HL-60 (cell line): ENCODE data around the gene CAND1.
"Not testable (repeated sequence)": the region's sequence is repeated elsewhere in the genome, so short reads cannot be mapped to it uniquely, and the experiment has no call there.

Experiments
- DNase-seq, 2 experiments: peaks; one replicate each; pipeline ENCODE4 v3.0.0-alpha.2; 2010 to 2020; ENCODE audit warnings: low read depth in 1 of 2, low spot score in 1 of 2
- H3K27ac ChIP-seq: fragments of 250-450 bp; sonication (Bioruptor Pico); replicated peaks from 2 replicates; pipeline ENCODE4 v1.5.1; 2020; ENCODE audit warnings: mild to moderate bottlenecking, moderate library complexity
- H3K27me3 ChIP-seq: fragments of 250-450 bp; sonication (Bioruptor Pico); 2 replicates; pipeline ENCODE4 v1.5.1; 2021; ENCODE audit warnings: mild to moderate bottlenecking, moderate library complexity; ENCODE audit not compliant: insufficient read depth, poor library complexity, severe bottlenecking
- H3K4me3 ChIP-seq: replicated peaks from 2 replicates; pipeline ENCODE4 v1.5.1; 2011; ENCODE audit warnings: mild to moderate bottlenecking, control low read depth, low read length; ENCODE audit not compliant: insufficient read depth
- GABPA ChIP-seq: IDR thresholded peaks from 2 replicates; pipeline ENCODE4 v1.6.1; 2012; ENCODE audit warnings: low read depth
- POLR2AphosphoS5 ChIP-seq: IDR thresholded peaks from 2 replicates; pipeline ENCODE4 v1.6.1; 2012; ENCODE audit warnings: low read depth
- REST ChIP-seq: IDR thresholded peaks from 2 replicates; pipeline ENCODE4 v1.6.1; 2012; ENCODE audit warnings: low read depth; ENCODE audit not compliant: insufficient replicate concordance
- SPI1 ChIP-seq: IDR thresholded peaks from 2 replicates; pipeline ENCODE4 v1.6.1; 2012; ENCODE audit warnings: low read depth, mild to moderate bottlenecking, borderline replicate concordance
- TF ChIP-seq, protein P1 (sequence below): IDR thresholded peaks from one replicate; pipeline ENCODE4 v1.5.1; 2011; ENCODE audit warnings: low read length, control low read depth, inconsistent platforms; ENCODE audit not compliant: insufficient read depth

The CAND1 gene

GRCh38 chr12:67333649-67334048, 64.5 kb downstream of the CAND1 start:
- Histone ChIP-seq H3K27ac (no peak overlapping the region), H3K4me3 (no peak overlapping the region), H3K27me3 (no peaks in the 10 kb centered on the region)
- DNase-seq = no peak
- TF ChIP-seq REST (no peak), GABPA (no peak), SPI1 (no peak), POLR2AphosphoS5 (no peak)
- TF ChIP-seq, protein P1, sequence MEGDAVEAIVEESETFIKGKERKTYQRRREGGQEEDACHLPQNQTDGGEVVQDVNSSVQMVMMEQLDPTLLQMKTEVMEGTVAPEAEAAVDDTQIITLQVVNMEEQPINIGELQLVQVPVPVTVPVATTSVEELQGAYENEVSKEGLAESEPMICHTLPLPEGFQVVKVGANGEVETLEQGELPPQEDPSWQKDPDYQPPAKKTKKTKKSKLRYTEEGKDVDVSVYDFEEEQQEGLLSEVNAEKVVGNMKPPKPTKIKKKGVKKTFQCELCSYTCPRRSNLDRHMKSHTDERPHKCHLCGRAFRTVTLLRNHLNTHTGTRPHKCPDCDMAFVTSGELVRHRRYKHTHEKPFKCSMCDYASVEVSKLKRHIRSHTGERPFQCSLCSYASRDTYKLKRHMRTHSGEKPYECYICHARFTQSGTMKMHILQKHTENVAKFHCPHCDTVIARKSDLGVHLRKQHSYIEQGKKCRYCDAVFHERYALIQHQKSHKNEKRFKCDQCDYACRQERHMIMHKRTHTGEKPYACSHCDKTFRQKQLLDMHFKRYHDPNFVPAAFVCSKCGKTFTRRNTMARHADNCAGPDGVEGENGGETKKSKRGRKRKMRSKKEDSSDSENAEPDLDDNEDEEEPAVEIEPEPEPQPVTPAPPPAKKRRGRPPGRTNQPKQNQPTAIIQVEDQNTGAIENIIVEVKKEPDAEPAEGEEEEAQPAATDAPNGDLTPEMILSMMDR = no peak

DNA sequence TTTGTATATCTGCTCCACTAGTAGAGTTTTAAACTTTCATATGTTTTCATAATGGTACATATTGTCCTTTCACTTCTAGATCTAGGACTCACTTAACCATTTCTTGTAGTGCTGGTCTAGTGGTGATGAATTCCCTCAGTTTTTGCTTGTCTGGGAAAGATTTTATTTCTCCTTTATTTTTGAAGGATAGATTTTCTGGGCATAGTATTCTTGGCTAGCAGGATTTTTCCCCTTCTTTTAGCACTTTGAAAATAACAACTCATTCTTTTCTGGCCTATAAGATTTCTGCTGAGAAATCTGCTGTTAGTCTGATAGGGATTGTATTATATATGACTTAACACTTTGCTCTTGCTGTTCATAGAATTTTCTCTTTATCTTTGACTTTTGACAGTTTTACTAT, 69.3 kb downstream of the CAND1 start:
- H3K27me3 ChIP-seq = no peaks in the 10 kb centered on the region
- H3K27ac ChIP-seq = no peak overlapping the region
- TF ChIP-seq POLR2AphosphoS5 (no peak), SPI1 (no peak), GABPA (no peak), REST (no peak)
- TF ChIP-seq, protein P1 = no peak
- no peak for DNase-seq
- no peak overlapping the region for H3K4me3 ChIP-seq

GRCh38 chr12:67339530-67339929, 70.4 kb downstream of the CAND1 start:
- Histone ChIP-seq H3K4me3 (no peak overlapping the region), H3K27me3 (no peaks in the 10 kb centered on the region), H3K27ac (no peak overlapping the region)
- TF ChIP-seq REST = no peak
- no peak for TF ChIP-seq POLR2AphosphoS5
- no peak for TF ChIP-seq GABPA
- TF ChIP-seq, protein P1 = no peak
- no peak for TF ChIP-seq SPI1
- no peak for DNase-seq

GRCh38 chr12:67341086-67341485, 71.9 kb downstream of the CAND1 start:
- not testable (repeated sequence) for H3K4me3 ChIP-seq, H3K27ac ChIP-seq, DNase-seq, H3K27me3 ChIP-seq
